ENCODE measurements around the gene ZDHHC14. TPM values are rescaled to one million over a fixed set of nuclear protein-coding genes. Genes with fewer than 3 reads are reported as not detected.
"Not testable (repeated sequence)": the region's sequence is repeated elsewhere in the genome, so short reads cannot be mapped to it uniquely, and the experiment has no call there.

ZDHHC14 gene
- total and polyA plus RNA-seq, 2 of the 8 experiments (the other 6 are each of a cell fraction or from before 2014, with no cell fraction given): 2.9 to 5.3 TPM

- no peak for TF ChIP-seq RNF2 (IDR thresholded peaks at IDR 0.05; ENCODE audit: borderline replicate concordance, low read depth, low read length, missing control alignments, poor library complexity, severe bottlenecking)
- no peak for TF ChIP-seq CREB1 (IDR thresholded peaks at IDR 0.05)
- no peak for TF ChIP-seq MAX (IDR thresholded peaks at IDR 0.05)
- TF ChIP-seq CHD1 (IDR thresholded peaks at IDR 0.05; ENCODE audit: low read depth, low read length): no peak
- TF ChIP-seq CTCF (IDR thresholded peaks at IDR 0.05; ENCODE audit: control extremely low read depth in 1 of 3, insufficient read depth in 1 of 3, low read depth in 1 of 3, low read length in 3 of 3): no peak
- TF ChIP-seq TAF7 (optimal IDR thresholded peaks at IDR 0.05; ENCODE audit: borderline replicate concordance, low read depth, low read length): no peak
- TF ChIP-seq CEBPB (IDR thresholded peaks at IDR 0.05; ENCODE audit: low read depth, low read length): no peak
- TF ChIP-seq CBX5 (IDR thresholded peaks at IDR 0.05; ENCODE audit: low read depth, low read length): no peak
Observed at GRCh38 chr6:157690441-157691210, 309.6 kb downstream of the ZDHHC14 start (continued).

GRCh38 chr6:157691621-157692020, 310.6 kb downstream of the ZDHHC14 start:
- not testable (repeated sequence) for H3K27me3 ChIP-seq (replicated peaks in 1 of 4; ENCODE audit: control insufficient read depth in 3 of 4, extremely low read depth in 1 of 4, insufficient read depth in 3 of 4, low read length in 3 of 4); H3K27ac ChIP-seq (ENCODE audit: low read depth, low read length); H3K56ac ChIP-seq (replicated peaks; ENCODE audit: insufficient read length, low read depth, low read length); H3K4me2 ChIP-seq (ENCODE audit: insufficient read depth in 1 of 2, low read depth in 2 of 2, low read length in 2 of 2); H2BK5ac ChIP-seq (ENCODE audit: low read depth, low read length); H3K23ac ChIP-seq (ENCODE audit: insufficient read length); H2BK120ac ChIP-seq (replicated peaks; ENCODE audit: low read depth, low read length); H3K79me1 ChIP-seq (ENCODE audit: low read depth, low read length); H3K18ac ChIP-seq (ENCODE audit: extremely low read depth, low read length); H3K14ac ChIP-seq (ENCODE audit: insufficient read length); H3K36me3 ChIP-seq (ENCODE audit: control insufficient read depth in 2 of 4, insufficient read depth in 4 of 4, low read length in 3 of 4); H3K9me3 ChIP-seq (ENCODE audit: insufficient read depth in 2 of 2, low read depth in 1 of 2, low read length in 1 of 2); H4K20me1 ChIP-seq (replicated peaks in 1 of 2; ENCODE audit: control insufficient read depth in 1 of 2, insufficient read depth in 2 of 2, low read length in 2 of 2); FAIRE-seq; DNase-seq (ENCODE audit: low read depth in 1 of 2, low spot score in 2 of 2); H3K4me3 ChIP-seq (ENCODE audit: extremely low read depth in 1 of 4, insufficient read depth in 2 of 4, low read depth in 3 of 4, low read length in 4 of 4); H3K79me2 ChIP-seq (ENCODE audit: control insufficient read depth in 1 of 2, insufficient read depth in 2 of 2, low read length in 2 of 2); H3K4ac ChIP-seq (replicated peaks; ENCODE audit: insufficient read length, low read depth, low read length); H2AFZ ChIP-seq (ENCODE audit: low read length); H2AK5ac ChIP-seq (ENCODE audit: low read depth, low read length); H4K5ac ChIP-seq (ENCODE audit: insufficient read length, low read depth, low read length); H3K23me2 ChIP-seq (ENCODE audit: low read depth, low read length); H2BK15ac ChIP-seq (ENCODE audit: low read length); H2BK20ac ChIP-seq (ENCODE audit: low read length); H3K4me1 ChIP-seq (replicated peaks in 1 of 4; ENCODE audit: control insufficient read depth in 3 of 4, insufficient read depth in 4 of 4, low read length in 3 of 4); H3K9ac ChIP-seq (replicated peaks in 1 of 4; ENCODE audit: extremely low read depth in 1 of 4, low read depth in 3 of 4, low read length in 3 of 4); H4K91ac ChIP-seq (replicated peaks; ENCODE audit: insufficient read length, low read length); H4K8ac ChIP-seq (ENCODE audit: extremely low read depth, insufficient read depth, low read length)
- CTCF ChIA-PET (ENCODE audit: partially characterized antibody): interaction anchor here (0.8 to 4.6 kb wide), 2 partner anchors 22 to 30 kb away, joined by 4 to 30 read pairs; no protein-coding TSS in a partner anchor
- WGBS, 2 experiments (ENCODE audit: extremely low coverage in 1 of 2, insufficient coverage in 1 of 2, insufficient read length in 1 of 2, insufficient replicate concordance in 2 of 2, low coverage in 1 of 2, low lambda C conversion rate in 2 of 2, missing lambda C conversion rate in 1 of 2): 89% methylated on average over 7 of the region's 10 CpGs; no CpG with 5 or more reads in 1 of the 2 experiments
- 0 out of 2 replicates have a peak overlapping the region, but pooled peaks have one; percentile 39 for H2BK12ac ChIP-seq (ENCODE audit: low read depth, low read length)
- POLR2A ChIA-PET (ENCODE audit: partially characterized antibody): interaction anchor here (0.7 kb wide), 1 partner anchor 380 kb away, joined by 3 read pairs; no protein-coding TSS in a partner anchor
